Measurements from ENCODE around the gene SUPT3H.

DNA sequence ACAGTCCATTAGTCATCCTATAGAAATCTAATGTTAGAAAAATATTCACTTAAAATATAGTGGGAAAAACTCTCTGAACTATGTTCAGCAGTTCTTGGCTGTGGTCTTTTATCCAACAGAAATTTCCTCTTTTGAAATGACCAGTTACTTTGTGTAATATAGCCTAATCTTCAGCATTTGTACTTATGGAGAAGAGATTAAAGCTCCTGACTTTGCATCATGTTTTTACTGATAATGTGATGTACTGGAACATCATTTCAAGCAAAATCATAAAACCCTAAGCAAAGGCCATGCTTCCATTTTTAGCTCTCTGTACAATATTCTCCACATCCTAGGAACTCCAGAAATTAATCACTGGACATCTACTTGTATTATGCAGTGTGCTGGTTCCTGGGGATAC lies 480.4 kb downstream of the SUPT3H start:
- TF ChIP-seq CTCF (IDR thresholded peaks at IDR 0.05) (no peak), EP300 (IDR thresholded peaks at IDR 0.05) (no peak)

Measured in ovary (tissue), 3 donors.